HepG2 (cell line): ENCODE results near the gene LCTL. TPM values are rescaled to one million over a fixed set of nuclear protein-coding genes. Genes with fewer than 3 reads are reported as not detected.

Source experiments
- EZH2 ChIP-seq: conservative IDR thresholded peaks from 2 replicates; pipeline ENCODE4 v1.6.1; 2012; ENCODE audit warnings: mild to moderate bottlenecking, low read depth, low read length, moderate library complexity
- MYPOP ChIP-seq: sonication (generic); formaldehyde crosslinking; IDR thresholded peaks from 2 replicates; pipeline ENCODE4 v1.8.1; 2023; ENCODE audit warnings: mild to moderate bottlenecking, moderate library complexity, missing genetic modification reagents
- PPARG ChIP-seq: conservative IDR thresholded peaks from 2 replicates; pipeline ENCODE4 v1.6.1; 2016; ENCODE audit warnings: missing biosample characterization, missing genetic modification reagents
- SOX6 ChIP-seq, 2 experiments: fragments of 450-650 bp in 1 of 2; sonication (generic) in 1 of 2; formaldehyde crosslinking in 1 of 2; IDR thresholded peaks; 2 replicates each; pipeline versions ENCODE4 v1.4.0 to v1.6.1; 2017 to 2020; ENCODE audit warnings: antibody characterized with exemption in 1 of 2, mild to moderate bottlenecking in 1 of 2, missing genetic modification reagents in 1 of 2
- STAT6 ChIP-seq: sonication (generic); formaldehyde crosslinking; IDR thresholded peaks from 2 replicates; pipeline ENCODE4 v1.4.0; 2020; ENCODE audit warnings: missing genetic modification reagents, mild to moderate bottlenecking, borderline replicate concordance
- ZFP36 ChIP-seq: fragments of 150-350 bp; IDR thresholded peaks from 2 replicates; pipeline ENCODE4 v1.6.1; 2018; ENCODE audit warnings: borderline replicate concordance, low read length, low read depth; ENCODE audit not compliant: partially characterized antibody
- ZNF891 ChIP-seq: sonication (generic); formaldehyde crosslinking; IDR thresholded peaks from 2 replicates; pipeline ENCODE4 v1.5.0; 2020; ENCODE audit warnings: mild to moderate bottlenecking, missing genetic modification reagents
- polyA plus RNA-seq, 8 experiments: library from polyadenylated mRNA; depleted of rRNA in 3 of 8; stranded (reverse) in 7 of 8; unstranded in 1 of 8; fragments of >200 nt; fragmentation: Illumina TruSeq in 4 of 8; extraction: Trizol in 4 of 8; gene quantifications; 2 replicates each; pipeline versions ENCODE4 v1.2.1 to v1.2.3, GENCODE V29; 2011 to 2016; ENCODE audit warnings: low read depth in 4 of 8, missing spikeins in 1 of 8, mixed read lengths in 1 of 8; ENCODE audit not compliant: insufficient read depth in 1 of 8
- total RNA-seq, 5 experiments: library from RNA; depleted of rRNA; stranded (reverse); fragments of >200 nt; fragmentation: Illumina TruSeq; extraction: Trizol; gene quantifications; 2 replicates each; pipeline ENCODE4 v1.2.3, GENCODE V29; 2016; ENCODE audit warnings: low read depth in 1 of 5

Gene LCTL
- total and polyA plus RNA-seq, 2 of the 13 experiments (the other 11 are each of a cell fraction or from before 2014, with no cell fraction given), result 0.96 to 1.4 TPM

GRCh38 chr15:66504563-66505429 is 61.0 kb downstream of the LCTL start, which contains the start of the genes RPL4 and ZWILCH (continued):
- TF ChIP-seq MYPOP (0 out of 2 replicates have a peak, but pooled peaks have one; percentile 53), SOX6 (IDR thresholded peaks at IDR 0.05) (no peak), SOX6 (CRISPR knock-in tag; IDR thresholded peaks at IDR 0.05) (no peak; the same call in 1 of the 2 replicates), EZH2 (no peak), STAT6 (no peak), ZFP36 (no peak), ZNF891 (CRISPR knock-in tag) (no peak; the same call in 1 of the 2 replicates), PPARG (CRISPR knock-in tag) (0 out of 2 replicates have a peak, but pooled peaks have one; percentile 4)
